ENCODE results near the gene DUSP2.

DUSP2 gene

DNA sequence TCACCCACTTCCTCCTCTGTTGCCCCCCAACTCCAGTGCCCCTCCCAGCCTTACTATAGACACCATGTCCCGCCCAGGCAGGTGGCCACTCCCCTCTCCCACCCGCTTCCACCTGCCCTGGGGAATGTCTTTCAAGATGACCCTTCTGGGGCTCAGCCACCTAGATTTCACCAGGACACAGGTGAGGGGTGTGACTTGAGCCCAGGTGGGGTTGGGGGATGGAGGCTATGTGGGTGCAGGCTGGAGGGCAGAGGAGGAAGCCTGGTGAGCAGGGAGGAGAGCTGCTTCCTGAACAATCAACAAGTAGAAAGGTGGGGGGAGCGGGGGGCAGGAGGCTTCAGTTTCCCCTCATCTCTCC is 37.6 kb downstream of the DUSP2 start:
- Histone ChIP-seq H3K14ac (ENCODE audit: low read length in 2 of 2) (no peak overlapping the region), H3K9me3 (ENCODE audit: control insufficient read depth, low read length) (peaks cover 12% of the 10 kb centered on the region), H3K9ac (ENCODE audit: low read length) (no peak overlapping the region), H3K18ac (ENCODE audit: low read depth in 1 of 2, low read length in 2 of 2) (no peak overlapping the region), H2BK120ac (ENCODE audit: low read depth, low read length) (no peak overlapping the region), H2BK12ac (ENCODE audit: low read length in 2 of 2) (no peak overlapping the region), H4K8ac (ENCODE audit: low read length) (no peak overlapping the region), H3K27me3 (ENCODE audit: control insufficient read depth in 1 of 2, insufficient read depth in 1 of 2, low read length in 2 of 2) (peaks cover 47 to 51% of the 10 kb centered on the region in 2 experiments), H3K4me3 (ENCODE audit: insufficient read depth in 1 of 2, low read depth in 1 of 2, low read length in 2 of 2) (no peak overlapping the region), H3K4me1 (ENCODE audit: control insufficient read depth, insufficient read depth, low read depth, low read length) (peaks cover 10% of the 10 kb centered on the region), H2BK5ac (ENCODE audit: low read depth, low read length, poor library complexity, severe bottlenecking) (no peak overlapping the region), H3K79me1 (replicated peaks; ENCODE audit: low read length, poor library complexity, severe bottlenecking) (no peaks in the 10 kb centered on the region), H3K23ac (ENCODE audit: low read length in 2 of 2) (no peak overlapping the region), H3K4me2 (ENCODE audit: low read length, poor library complexity, severe bottlenecking) (no peak overlapping the region), H4K91ac (ENCODE audit: low read length) (peak overlapping the region; percentile 36), H3K4ac (ENCODE audit: low read depth in 1 of 2, low read length in 2 of 2) (no peak overlapping the region), H2AK5ac (ENCODE audit: low read length, severe bottlenecking) (no peak overlapping the region), H3K27ac (ENCODE audit: low read length, poor library complexity, severe bottlenecking) (no peak overlapping the region), H3K36me3 (ENCODE audit: control insufficient read depth in 1 of 2, insufficient read depth in 2 of 2, low read depth in 1 of 2, low read length in 2 of 2) (no peaks in the 10 kb centered on the region), H2AFZ (ENCODE audit: low read depth, low read length) (no peak overlapping the region), H2BK15ac (ENCODE audit: low read depth, poor library complexity, severe bottlenecking) (no peak overlapping the region)
- no peak for DNase-seq
- 100% methylated on average over 2 of the region's 3 CpGs for WGBS

- H2BK15ac ChIP-seq (ENCODE audit: low read depth, poor library complexity, severe bottlenecking): no peak overlapping the region
- no peak overlapping the region for H3K4me2 ChIP-seq (ENCODE audit: low read length, poor library complexity, severe bottlenecking)
- H3K23ac ChIP-seq (ENCODE audit: low read length in 2 of 2): no peak overlapping the region
- H3K9me3 ChIP-seq (ENCODE audit: control insufficient read depth, low read length): peaks cover 12% of the 10 kb centered on the region
- H2AFZ ChIP-seq (ENCODE audit: low read depth, low read length): no peak overlapping the region
- H3K36me3 ChIP-seq (ENCODE audit: control insufficient read depth in 1 of 2, insufficient read depth in 2 of 2, low read depth in 1 of 2, low read length in 2 of 2): no peaks in the 10 kb centered on the region
- no peak overlapping the region for H2BK12ac ChIP-seq (ENCODE audit: low read length in 2 of 2)
- DNase-seq: no peak
- no peak overlapping the region for H4K8ac ChIP-seq (ENCODE audit: low read length)
- no peak overlapping the region for H3K9ac ChIP-seq (ENCODE audit: low read length)
- H3K18ac ChIP-seq (ENCODE audit: low read depth in 1 of 2, low read length in 2 of 2): no peak overlapping the region
- 82% methylated on average over 9 of the region's 9 CpGs for WGBS
- H3K4me1 ChIP-seq (ENCODE audit: control insufficient read depth, insufficient read depth, low read depth, low read length): peaks cover 10% of the 10 kb centered on the region
- peaks cover 45 to 47% of the 10 kb centered on the region in 2 experiments for H3K27me3 ChIP-seq (ENCODE audit: control insufficient read depth in 1 of 2, insufficient read depth in 1 of 2, low read length in 2 of 2)
- no peak overlapping the region for H3K4me3 ChIP-seq (ENCODE audit: insufficient read depth in 1 of 2, low read depth in 1 of 2, low read length in 2 of 2)
- H3K79me1 ChIP-seq (replicated peaks; ENCODE audit: low read length, poor library complexity, severe bottlenecking): no peaks in the 10 kb centered on the region
- no peak overlapping the region for H2AK5ac ChIP-seq (ENCODE audit: low read length, severe bottlenecking)
- no peak overlapping the region for H3K4ac ChIP-seq (ENCODE audit: low read depth in 1 of 2, low read length in 2 of 2)
- H3K14ac ChIP-seq (ENCODE audit: low read length in 2 of 2): no peak overlapping the region
- H3K27ac ChIP-seq (ENCODE audit: low read length, poor library complexity, severe bottlenecking): no peak overlapping the region
- H2BK120ac ChIP-seq (ENCODE audit: low read depth, low read length): no peak overlapping the region
- H2BK5ac ChIP-seq (ENCODE audit: low read depth, low read length, poor library complexity, severe bottlenecking): no peak overlapping the region
- H4K91ac ChIP-seq (ENCODE audit: low read length): no peak overlapping the region
Measured at GRCh38 chr2:96106991-96107707, 38.1 kb downstream of the DUSP2 start.

DNA sequence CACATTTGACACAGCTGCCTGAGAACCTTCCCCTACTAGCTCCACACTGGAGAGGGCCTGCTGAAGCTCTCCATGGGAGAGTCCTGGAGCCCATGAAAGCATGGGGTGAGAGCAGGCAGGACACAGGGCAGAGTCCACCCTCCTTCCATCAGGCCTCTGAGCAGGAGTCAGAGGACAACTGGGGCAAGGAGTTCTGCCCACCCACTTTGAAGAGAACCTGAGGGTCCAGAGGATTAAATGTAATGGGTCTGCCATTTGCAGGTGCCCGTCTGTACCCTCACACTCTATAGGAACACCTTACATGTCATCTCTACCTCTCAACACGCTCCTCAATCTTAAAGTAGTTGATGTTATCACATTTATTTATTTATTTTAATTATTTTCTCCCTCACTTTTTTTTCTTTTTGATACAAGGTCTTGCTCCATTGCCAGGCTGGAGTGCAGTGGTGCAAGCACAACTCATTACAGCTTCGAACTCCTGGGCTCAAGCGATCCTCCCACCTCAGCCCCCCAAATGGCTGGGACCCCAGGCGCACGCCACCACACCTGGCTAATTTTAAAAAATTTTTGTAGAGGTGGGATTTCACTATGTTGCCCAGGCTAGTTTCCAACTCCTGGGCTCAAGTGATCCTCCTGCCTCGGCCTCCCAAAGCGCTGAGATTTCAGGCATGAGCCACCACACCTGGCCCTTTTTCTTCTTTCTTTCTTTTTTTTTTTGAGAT is 39.1 kb downstream of the DUSP2 start:
- H2BK15ac ChIP-seq (ENCODE audit: low read depth, poor library complexity, severe bottlenecking): no peak overlapping the region
- H3K27ac ChIP-seq (ENCODE audit: low read length, poor library complexity, severe bottlenecking): no peak overlapping the region
- H3K9ac ChIP-seq (ENCODE audit: low read length): no peak overlapping the region
- H2BK12ac ChIP-seq (ENCODE audit: low read length in 2 of 2): no peak overlapping the region
- peaks cover 45 to 47% of the 10 kb centered on the region in 2 experiments for H3K27me3 ChIP-seq (ENCODE audit: control insufficient read depth in 1 of 2, insufficient read depth in 1 of 2, low read length in 2 of 2)
- H3K14ac ChIP-seq (ENCODE audit: low read length in 2 of 2): no peak overlapping the region
- no peak overlapping the region for H3K23ac ChIP-seq (ENCODE audit: low read length in 2 of 2)
- no peaks in the 10 kb centered on the region for H3K79me1 ChIP-seq (replicated peaks; ENCODE audit: low read length, poor library complexity, severe bottlenecking)
- H3K9me3 ChIP-seq (ENCODE audit: control insufficient read depth, low read length): peaks cover 12% of the 10 kb centered on the region
- no peak overlapping the region for H3K4ac ChIP-seq (ENCODE audit: low read depth in 1 of 2, low read length in 2 of 2)
- no peak overlapping the region for H2AK5ac ChIP-seq (ENCODE audit: low read length, severe bottlenecking)
- no peak overlapping the region for H3K18ac ChIP-seq (ENCODE audit: low read depth in 1 of 2, low read length in 2 of 2)
- no peak overlapping the region for H2BK5ac ChIP-seq (ENCODE audit: low read depth, low read length, poor library complexity, severe bottlenecking)
- H3K4me3 ChIP-seq (ENCODE audit: insufficient read depth in 1 of 2, low read depth in 1 of 2, low read length in 2 of 2): no peak overlapping the region
- no peak overlapping the region for H2AFZ ChIP-seq (ENCODE audit: low read depth, low read length)
- H3K4me2 ChIP-seq (ENCODE audit: low read length, poor library complexity, severe bottlenecking): no peak overlapping the region
- 100% methylated on average over 6 of the region's 8 CpGs for WGBS
- H4K91ac ChIP-seq (ENCODE audit: low read length): no peak overlapping the region
- H2BK120ac ChIP-seq (ENCODE audit: low read depth, low read length): no peak overlapping the region
- peaks cover 10% of the 10 kb centered on the region for H3K4me1 ChIP-seq (ENCODE audit: control insufficient read depth, insufficient read depth, low read depth, low read length)
- no peak overlapping the region for H4K8ac ChIP-seq (ENCODE audit: low read length)
- no peaks in the 10 kb centered on the region for H3K36me3 ChIP-seq (ENCODE audit: control insufficient read depth in 1 of 2, insufficient read depth in 2 of 2, low read depth in 1 of 2, low read length in 2 of 2)
- DNase-seq: no peak

DNA sequence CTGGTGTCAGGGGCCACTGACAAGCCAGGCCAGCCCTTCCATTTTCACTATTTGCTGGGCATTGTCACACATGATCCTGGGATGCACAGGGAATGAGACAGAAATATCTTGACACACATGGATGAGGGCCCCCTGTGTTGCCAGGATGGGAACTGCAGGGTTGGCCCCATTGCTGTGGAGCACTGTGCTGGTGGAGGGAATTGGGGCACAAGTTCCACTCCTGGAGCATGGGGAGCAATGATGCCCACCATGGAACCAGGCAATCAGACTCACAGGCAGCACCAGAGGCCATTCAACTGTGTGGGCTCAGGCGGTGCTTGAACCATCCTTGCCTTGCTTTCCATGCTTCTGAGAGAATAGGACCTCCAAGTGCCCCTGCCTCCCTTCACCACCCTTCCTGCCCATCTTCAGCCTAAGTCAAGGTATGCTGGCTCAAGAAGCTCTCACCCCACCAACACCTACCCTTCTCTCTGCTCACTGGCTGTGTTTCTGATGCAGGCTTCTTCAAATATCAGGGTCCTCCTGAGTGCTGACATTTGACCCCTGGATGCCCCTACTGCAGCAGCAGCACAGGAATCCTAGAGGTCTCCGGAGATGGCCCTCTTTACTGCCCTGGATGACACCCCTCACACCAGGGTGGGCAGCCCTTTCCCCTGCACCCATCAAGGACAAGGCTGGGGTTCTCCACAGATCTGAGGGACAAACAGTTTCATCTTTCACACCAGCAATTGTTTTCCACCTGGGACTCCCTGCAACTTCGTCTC is 39.9 kb downstream of the DUSP2 start:
- no peak overlapping the region for H3K4ac ChIP-seq (ENCODE audit: low read depth in 1 of 2, low read length in 2 of 2)
- no peak for DNase-seq
- peaks cover 38 to 40% of the 10 kb centered on the region in 2 experiments for H3K27me3 ChIP-seq (ENCODE audit: control insufficient read depth in 1 of 2, insufficient read depth in 1 of 2, low read length in 2 of 2)
- H3K27ac ChIP-seq (ENCODE audit: low read length, poor library complexity, severe bottlenecking): no peak overlapping the region
- no peak overlapping the region for H3K14ac ChIP-seq (ENCODE audit: low read length in 2 of 2)
- no peak overlapping the region for H3K18ac ChIP-seq (ENCODE audit: low read depth in 1 of 2, low read length in 2 of 2)
- H4K91ac ChIP-seq (ENCODE audit: low read length): no peak overlapping the region
- no peak overlapping the region for H2AFZ ChIP-seq (ENCODE audit: low read depth, low read length)
- no peaks in the 10 kb centered on the region for H3K79me1 ChIP-seq (replicated peaks; ENCODE audit: low read length, poor library complexity, severe bottlenecking)
- no peak overlapping the region for H2BK120ac ChIP-seq (ENCODE audit: low read depth, low read length)
- no peak overlapping the region for H2BK5ac ChIP-seq (ENCODE audit: low read depth, low read length, poor library complexity, severe bottlenecking)
- H2BK15ac ChIP-seq (ENCODE audit: low read depth, poor library complexity, severe bottlenecking): no peak overlapping the region
- H3K23ac ChIP-seq (ENCODE audit: low read length in 2 of 2): no peak overlapping the region
- H3K4me1 ChIP-seq (ENCODE audit: control insufficient read depth, insufficient read depth, low read depth, low read length): peaks cover 10% of the 10 kb centered on the region
- no peak overlapping the region for H3K4me2 ChIP-seq (ENCODE audit: low read length, poor library complexity, severe bottlenecking)
- no peak overlapping the region for H3K9ac ChIP-seq (ENCODE audit: low read length)
- H3K9me3 ChIP-seq (ENCODE audit: control insufficient read depth, low read length): peaks cover 12% of the 10 kb centered on the region
- no peak overlapping the region for H2AK5ac ChIP-seq (ENCODE audit: low read length, severe bottlenecking)
- H2BK12ac ChIP-seq (ENCODE audit: low read length in 2 of 2): no peak overlapping the region
- WGBS: 57% methylated on average over 3 of the region's 3 CpGs
- no peak overlapping the region for H3K4me3 ChIP-seq (ENCODE audit: insufficient read depth in 1 of 2, low read depth in 1 of 2, low read length in 2 of 2)
- no peaks in the 10 kb centered on the region for H3K36me3 ChIP-seq (ENCODE audit: control insufficient read depth in 1 of 2, insufficient read depth in 2 of 2, low read depth in 1 of 2, low read length in 2 of 2)
- H4K8ac ChIP-seq (ENCODE audit: low read length): no peak overlapping the region

Data from mesenchymal stem cell (in vitro differentiated cells and primary cell).